IMR-90 (cell line): ENCODE results near the gene GCK. TPM values are rescaled to one million over a fixed set of nuclear protein-coding genes. Genes with fewer than 3 reads are reported as not detected.

Experiments
- ATAC-seq: fragments of 200-7000 bp; cut with Tn5 transposase; 2 replicates; pipeline ENCODE4 v1.9.1; 2020; ENCODE audit warnings: low read depth, mild to moderate bottlenecking, moderate library complexity
- BruUV-seq: library from RNA; stranded (reverse); fragments of 400-500 nt; replicated peaks from 2 replicates; lab custom pipeline; 2021; lab: Mats Ljungman, UMichigan
- CTCF ChIA-PET: fragments of 300-600 bp; formaldehyde crosslinking; extraction: SDS; loops from one replicate; lab custom pipeline; 2021; ENCODE audit warnings: antibody characterized with exemption; lab: Yijun Ruan, JAX
- POLR2A ChIA-PET: fragments of 300-600 bp; sonication (Branson Sonifier 250); formaldehyde crosslinking; loops from one replicate; lab custom pipeline; 2022; ENCODE audit warnings: antibody characterized with exemption; ENCODE audit not compliant: unreplicated experiment; lab: Charles Lee
- DNase-seq: peaks from one replicate; pipeline ENCODE4 v3.0.0; 2013
- H2AFZ ChIP-seq: replicated peaks from 2 replicates; pipeline ENCODE3; 2013; ENCODE audit warnings: low read length, mild to moderate bottlenecking; ENCODE audit not compliant: poor library complexity
- H2AK5ac ChIP-seq: 2 replicates; pipeline ENCODE4 v1.6.1; 2013; ENCODE audit warnings: low read depth, low read length, inconsistent platforms
- H2AK9ac ChIP-seq: replicated peaks from 2 replicates; pipeline ENCODE3; 2013; ENCODE audit warnings: mild to moderate bottlenecking, low read depth, low read length, moderate library complexity; ENCODE audit not compliant: poor library complexity
- H2BK120ac ChIP-seq: 2 replicates; pipeline ENCODE4 v1.6.1; 2013; ENCODE audit warnings: low read depth, low read length, inconsistent platforms
- H2BK15ac ChIP-seq: 3 replicates; pipeline ENCODE4 v1.6.1; 2013; ENCODE audit warnings: low read depth, low read length, inconsistent platforms
- H2BK20ac ChIP-seq: 2 replicates; pipeline ENCODE4 v1.6.1; 2013; ENCODE audit warnings: low read depth, mild to moderate bottlenecking, inconsistent platforms, low read length, moderate library complexity
- H2BK5ac ChIP-seq: 2 replicates; pipeline ENCODE4 v1.6.1; 2013; ENCODE audit warnings: mild to moderate bottlenecking, low read depth, low read length, inconsistent platforms; ENCODE audit not compliant: poor library complexity, severe bottlenecking
- H3K14ac ChIP-seq: replicated peaks from 2 replicates; pipeline ENCODE4 v1.6.1; 2013; ENCODE audit warnings: low read depth, low read length, inconsistent platforms
- H3K18ac ChIP-seq: 2 replicates; pipeline ENCODE4 v1.6.1; 2013; ENCODE audit warnings: low read depth, low read length, control low read depth
- H3K23ac ChIP-seq: 2 replicates; pipeline ENCODE4 v1.6.1; 2013; ENCODE audit warnings: low read depth, low read length, inconsistent platforms
- H3K27ac ChIP-seq: 2 replicates; pipeline ENCODE4 v1.5.1; 2013; ENCODE audit warnings: mild to moderate bottlenecking, control low read depth, low read length; ENCODE audit not compliant: insufficient read depth
- H3K27me3 ChIP-seq: 2 replicates; pipeline ENCODE4 v1.6.1; 2013; ENCODE audit warnings: low read length; ENCODE audit not compliant: control insufficient read depth, insufficient read depth
- H3K36me3 ChIP-seq: 2 replicates; pipeline ENCODE4 v1.6.1; 2013; ENCODE audit warnings: low read length, mixed read lengths; ENCODE audit not compliant: control insufficient read depth, insufficient read depth
- H3K4ac ChIP-seq: 2 replicates; pipeline ENCODE4 v1.6.1; 2013; ENCODE audit warnings: low read depth, low read length, inconsistent platforms
- H3K4me1 ChIP-seq: 2 replicates; pipeline ENCODE4 v1.6.1; 2013; ENCODE audit warnings: low read length, mixed read lengths; ENCODE audit not compliant: control insufficient read depth, insufficient read depth
- H3K4me2 ChIP-seq: 2 replicates; pipeline ENCODE4 v1.6.1; 2013; ENCODE audit warnings: low read depth, mild to moderate bottlenecking, control low read depth, low read length, moderate library complexity
- H3K4me3 ChIP-seq: 2 replicates; pipeline ENCODE4 v1.5.1; 2013; ENCODE audit warnings: low read depth, mild to moderate bottlenecking, control low read depth, low read length, moderate library complexity; ENCODE audit not compliant: insufficient read depth
- H3K56ac ChIP-seq: 2 replicates; pipeline ENCODE4 v1.6.1; 2013; ENCODE audit warnings: low read length, inconsistent platforms; ENCODE audit not compliant: insufficient read depth; ENCODE audit errors: extremely low read depth
- H3K79me1 ChIP-seq, 2 experiments: 2 replicates each; pipeline ENCODE4 v1.6.1; 2013; ENCODE audit warnings: low read length in 2 of 2, inconsistent platforms in 1 of 2, low read depth in 1 of 2
- H3K9ac ChIP-seq: 2 replicates; pipeline ENCODE4 v1.6.1; 2013; ENCODE audit warnings: low read depth, low read length, control low read depth
- H3K9me1 ChIP-seq: 2 replicates; pipeline ENCODE4 v1.6.1; 2013; ENCODE audit warnings: low read length, inconsistent platforms; ENCODE audit not compliant: insufficient read depth
- H3K9me3 ChIP-seq: 2 replicates; pipeline ENCODE4 v1.6.1; 2013; ENCODE audit warnings: low read length; ENCODE audit not compliant: control insufficient read depth, insufficient read depth
- H4K20me1 ChIP-seq: 2 replicates; pipeline ENCODE4 v1.6.1; 2013; ENCODE audit warnings: low read length, inconsistent platforms; ENCODE audit not compliant: insufficient read depth
- H4K5ac ChIP-seq: 2 replicates; pipeline ENCODE4 v1.6.1; 2013; ENCODE audit warnings: mild to moderate bottlenecking, low read depth, low read length, control low read depth
- H4K8ac ChIP-seq, 2 experiments: 2 replicates each; pipeline ENCODE4 v1.6.1; 2013; ENCODE audit warnings: low read depth in 2 of 2, low read length in 2 of 2, control low read depth in 1 of 2, inconsistent platforms in 1 of 2
- H4K91ac ChIP-seq: 2 replicates; pipeline ENCODE4 v1.6.1; 2013; ENCODE audit warnings: low read depth, low read length, inconsistent platforms; ENCODE audit not compliant: insufficient read depth
- BHLHE40 ChIP-seq: fragments of 150-350 bp; IDR thresholded peaks from 2 replicates; pipeline ENCODE4 v1.6.1; 2016; ENCODE audit warnings: mild to moderate bottlenecking, low read depth, low read length
- CEBPB ChIP-seq: IDR thresholded peaks from 2 replicates; pipeline ENCODE4 v1.6.1; 2012; ENCODE audit warnings: low read depth, low read length, improper control_type of control experiment
- MAZ ChIP-seq: IDR thresholded peaks from 2 replicates; pipeline ENCODE4 v1.6.1; 2012; ENCODE audit warnings: low read depth, mild to moderate bottlenecking, low read length, improper control_type of control experiment, moderate library complexity, borderline replicate concordance
- POLR2A ChIP-seq: IDR thresholded peaks from 2 replicates; pipeline ENCODE4 v1.6.1; 2012; ENCODE audit warnings: mild to moderate bottlenecking, low read depth, low read length
- WGBS, 2 experiments: methylation state at CpG; one replicate each; pipeline versions ENCODE4 v1.1.5 to v1.1.7; 2013; ENCODE audit warnings: missing lambda C conversion rate in 2 of 2; ENCODE audit not compliant: insufficient read length in 1 of 2; ENCODE audit errors: extremely low coverage in 2 of 2; 5-methylcytosine and 5-hydroxymethylcytosine counted together
- dilution Hi-C: fragments of 300-500 bp; cut with HindIII; formaldehyde crosslinking; loops from one replicate; pipeline ENCODE4 v1.14.3; 2018; ENCODE audit warnings: low sequenced_read_pairs; ENCODE audit not compliant: unreplicated experiment
- in situ Hi-C: fragments of 300-500 bp; cut with MboI; formaldehyde crosslinking; loops from 3 replicates; pipeline ENCODE4 v1.14.3; 2019; ENCODE audit warnings: low sequenced_read_pairs, inconsistent platforms, mixed read lengths
- intact Hi-C: fragments of 100-400 bp; cut with micrococcal nuclease; formaldehyde crosslinking; loops from 2 replicates; pipeline ENCODE4 v1.10.0; 2022
- polyA plus RNA-seq, 3 experiments: library from polyadenylated mRNA; depleted of rRNA; stranded (reverse); fragments of >200 nt; gene quantifications; 2 replicates each; pipeline ENCODE4 v1.2.3, GENCODE V29; 2012; ENCODE audit warnings: low replicate concordance in 1 of 3
- total RNA-seq: library from RNA; depleted of rRNA; stranded (reverse); fragments of >200 nt; gene quantifications from 2 replicates; pipeline ENCODE4 v1.2.3, GENCODE V29; 2012

The GCK gene
- total and polyA plus RNA-seq, 2 of the 4 experiments (the other 2 are of a cell fraction), result 0.14 to 0.18 TPM

DNA sequence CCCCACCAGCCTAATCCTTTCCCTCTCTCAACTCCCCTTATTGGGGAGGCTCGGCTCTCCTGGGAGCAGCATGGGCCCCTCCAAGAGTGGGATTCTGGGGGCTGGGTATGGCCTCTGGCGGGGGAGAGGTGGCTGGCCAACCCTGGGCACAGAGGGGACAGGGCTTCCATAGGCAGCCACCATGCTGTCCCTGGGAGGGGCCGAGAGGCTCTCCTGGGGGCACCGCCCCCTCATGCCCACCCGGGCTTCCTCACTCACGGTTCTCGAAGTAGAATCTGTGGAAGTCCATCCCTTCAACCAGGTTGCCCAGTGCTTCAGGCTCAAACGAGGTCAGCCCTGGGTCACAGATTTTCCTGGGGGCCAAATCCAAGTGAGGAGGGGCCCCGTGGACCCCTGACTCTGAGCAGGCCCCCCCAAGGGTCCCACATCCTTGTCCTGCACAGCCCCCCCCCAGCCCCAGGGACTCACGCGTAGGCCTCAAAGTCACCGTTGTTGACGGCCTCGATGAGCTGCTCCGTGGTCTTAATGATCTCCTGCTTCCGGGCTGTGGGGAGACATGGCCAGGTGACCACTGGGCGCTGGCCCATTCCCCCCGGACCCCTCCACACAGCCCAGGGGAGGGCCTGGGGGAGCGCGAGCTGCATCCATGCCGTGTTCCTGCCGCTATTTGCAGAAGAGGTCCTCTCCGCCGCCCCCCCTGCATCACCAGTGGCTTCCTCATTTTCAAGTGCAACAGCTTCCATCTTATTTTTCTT is 31.3 kb upstream of the GCK start:
- ChIA-PET CTCF (no interaction called here), POLR2A (no interaction called here)
- Histone ChIP-seq H3K4me2 (no peak overlapping the region), H4K91ac (no peak overlapping the region), H3K23ac (no peak overlapping the region), H3K9ac (no peak overlapping the region), H2AFZ (no peak overlapping the region), H3K4me3 (no peak overlapping the region), H3K56ac (no peak overlapping the region), H3K79me1 (no peaks in the 10 kb centered on the region), H2AK9ac (no peak overlapping the region), H4K20me1 (peaks cover 4% of the 10 kb centered on the region; the same call in 1 of the 2 replicates), H3K14ac (no peak overlapping the region), H3K4ac (no peak overlapping the region), H2BK5ac (no peak overlapping the region), H3K36me3 (no peaks in the 10 kb centered on the region), H3K27me3 (peaks cover 29% of the 10 kb centered on the region), H4K5ac (no peak overlapping the region), H3K9me1 (no peaks in the 10 kb centered on the region), H3K27ac (no peak overlapping the region), H3K18ac (no peak overlapping the region), H2AK5ac (no peak overlapping the region), H3K9me3 (peaks cover 3% of the 10 kb centered on the region), H2BK15ac (no peak overlapping the region), H4K8ac (no peak overlapping the region), H2BK20ac (no peak overlapping the region), H3K4me1 (no peaks in the 10 kb centered on the region), H2BK120ac (no peak overlapping the region)
- WGBS, 2 experiments, result 53% methylated on average over 3 of the region's 24 CpGs; no CpG with 5 or more reads in 1 of the 2 experiments
- dilution Hi-C loops (no loop called here), in situ Hi-C loops (no loop called here), intact Hi-C loops (no loop called here)
- BruUV-seq, result no TSS peak
- ATAC-seq (no peak), DNase-seq (no peak)
- TF ChIP-seq MAZ (no peak), POLR2A (no peak), CEBPB (no peak), BHLHE40 (no peak)
